GM19395 (cell line): ENCODE data around the gene NRXN2.
"Not testable (repeated sequence)": the region's sequence is repeated elsewhere in the genome, so short reads cannot be mapped to it uniquely, and the experiment has no call there.

ENCODE experiments used
- ATAC-seq: cut with Tn5 transposase; IDR thresholded peaks from one replicate; pipeline ENCODE4 v1.9.1; 2021; ENCODE audit warnings: mild to moderate bottlenecking, moderate library complexity; ENCODE audit not compliant: unreplicated experiment

The NRXN2 gene

DNA sequence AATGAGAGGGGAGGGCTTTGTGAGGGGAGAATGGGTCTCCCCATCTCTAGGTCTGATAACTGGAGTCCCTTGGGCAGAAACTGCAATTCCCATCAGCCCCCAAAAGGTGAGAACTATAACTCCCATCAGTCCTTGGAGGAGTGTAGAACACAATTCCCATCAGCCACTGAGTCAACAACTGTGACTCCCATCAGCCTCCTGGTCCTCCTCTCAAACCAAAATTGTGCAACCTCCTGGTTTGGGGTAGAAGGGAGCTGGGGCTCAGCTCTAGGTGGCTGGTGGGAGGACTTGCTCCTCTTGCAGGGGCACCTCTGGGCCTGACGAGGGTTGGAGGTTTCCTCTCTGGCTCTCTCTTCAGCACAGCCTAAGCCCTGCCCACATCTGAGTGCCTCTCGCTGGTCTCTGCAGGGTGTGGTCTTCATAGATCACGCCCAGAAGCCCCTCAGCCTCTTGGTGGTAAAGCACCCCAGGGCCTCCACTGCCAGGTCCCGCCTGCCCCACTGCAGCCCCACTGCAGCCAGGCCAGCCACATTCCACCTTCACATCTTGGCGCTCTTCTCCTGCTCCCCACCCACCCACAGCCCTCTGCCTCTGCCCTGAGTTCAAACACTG, 113.5 kb downstream of the NRXN2 start:
- ATAC-seq = no peak

DNA sequence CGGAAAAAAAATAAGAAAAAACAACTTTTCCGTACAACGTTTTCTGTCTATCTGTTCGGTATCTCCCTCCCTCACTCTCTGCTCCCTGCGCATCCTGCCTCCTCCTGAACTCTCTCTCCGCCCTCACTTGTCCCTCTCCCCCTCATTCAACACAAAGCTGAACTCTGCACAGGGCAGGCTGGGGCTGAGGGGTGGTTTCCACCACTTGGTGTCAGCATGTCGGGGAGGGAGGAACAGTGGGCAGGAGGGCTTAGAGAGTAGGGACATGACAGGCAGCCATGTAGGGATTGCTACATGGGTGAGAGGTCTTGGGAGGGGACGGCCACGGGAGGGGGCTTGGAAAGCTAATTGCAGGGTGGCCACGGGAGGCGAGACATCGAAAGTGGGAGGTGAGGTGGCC, 114.4 kb downstream of the NRXN2 start:
- no peak for ATAC-seq

DNA sequence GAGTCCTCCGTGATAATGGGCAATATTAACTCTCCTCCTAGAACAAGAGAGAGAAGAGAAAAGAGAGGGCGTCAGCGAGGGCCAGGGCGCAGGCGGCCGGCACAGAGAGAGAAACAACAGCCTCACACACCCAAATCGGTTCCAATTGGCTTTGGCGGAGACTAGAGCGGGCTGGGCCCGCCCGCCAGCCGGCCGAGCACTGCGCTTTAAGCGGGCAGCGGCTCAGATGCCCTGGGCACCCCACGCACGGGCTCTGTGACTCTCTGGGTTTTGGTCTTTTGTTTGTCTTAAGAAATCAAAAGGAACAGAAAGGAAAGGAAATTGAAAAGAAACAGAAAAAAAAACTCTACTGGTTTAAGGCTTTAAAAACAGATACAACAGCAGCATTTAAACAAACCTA, 115.0 kb downstream of the NRXN2 start:
- ATAC-seq = no peak

DNA sequence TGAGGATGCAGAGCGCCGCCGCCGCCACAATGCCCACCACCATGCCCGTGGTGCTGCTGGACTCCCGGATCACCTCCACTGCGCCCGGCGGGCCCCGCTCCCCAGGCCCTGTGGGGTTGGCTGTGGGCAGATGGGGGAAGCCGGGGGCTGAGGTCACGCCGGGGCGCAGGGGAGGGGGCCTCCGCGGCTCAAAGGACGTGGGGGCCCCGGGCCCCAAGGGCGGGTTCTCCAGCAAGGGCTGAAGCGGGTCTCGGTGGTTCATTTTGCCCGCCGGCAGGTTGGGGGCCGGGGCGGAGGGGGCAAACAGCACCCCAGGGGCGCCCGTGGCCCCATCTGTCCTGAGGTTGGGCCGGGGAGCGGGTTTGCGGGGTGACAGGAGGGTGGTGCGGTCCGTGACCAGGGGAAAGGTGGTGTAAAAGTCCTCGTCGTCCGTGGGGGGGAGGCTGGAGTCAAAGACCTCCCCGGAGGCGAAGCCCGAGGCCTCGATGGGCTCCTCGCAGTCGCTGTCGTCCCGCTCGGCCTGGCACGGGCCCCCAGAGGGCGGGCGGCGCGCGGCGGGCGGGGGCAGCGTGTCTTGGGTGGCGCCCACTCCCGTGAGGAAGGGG, 115.5 kb downstream of the NRXN2 start:
- no peak for ATAC-seq

DNA sequence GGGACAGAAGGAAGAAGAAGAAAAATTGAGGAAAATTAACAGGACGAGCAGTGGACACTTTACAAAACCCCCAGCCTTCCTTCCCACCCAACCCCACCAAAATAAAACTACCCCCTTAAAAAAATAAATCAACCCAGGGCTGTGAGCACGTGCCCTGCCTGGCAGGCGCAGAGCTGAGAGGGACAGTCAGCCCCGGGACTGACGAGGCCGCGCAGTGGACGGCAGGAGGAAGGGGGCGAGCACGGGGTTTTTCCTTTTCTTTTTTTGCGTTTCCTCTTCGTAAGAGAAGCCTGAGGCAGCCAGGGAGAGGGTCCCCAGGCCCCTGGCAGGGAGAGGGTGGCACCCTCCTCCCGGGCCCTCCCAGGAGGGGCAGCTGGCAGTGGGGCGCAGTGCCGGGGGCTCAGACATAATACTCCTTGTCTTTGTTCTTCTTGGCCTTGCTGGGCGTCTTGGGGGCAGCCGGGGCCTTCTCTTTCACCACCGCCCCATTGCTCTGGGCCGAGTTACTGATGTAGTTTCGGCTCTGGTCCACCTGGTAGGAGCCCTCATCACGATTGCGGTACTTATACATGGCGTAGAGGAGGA, 116.1 kb downstream of the NRXN2 start:
- no peak for ATAC-seq

DNA sequence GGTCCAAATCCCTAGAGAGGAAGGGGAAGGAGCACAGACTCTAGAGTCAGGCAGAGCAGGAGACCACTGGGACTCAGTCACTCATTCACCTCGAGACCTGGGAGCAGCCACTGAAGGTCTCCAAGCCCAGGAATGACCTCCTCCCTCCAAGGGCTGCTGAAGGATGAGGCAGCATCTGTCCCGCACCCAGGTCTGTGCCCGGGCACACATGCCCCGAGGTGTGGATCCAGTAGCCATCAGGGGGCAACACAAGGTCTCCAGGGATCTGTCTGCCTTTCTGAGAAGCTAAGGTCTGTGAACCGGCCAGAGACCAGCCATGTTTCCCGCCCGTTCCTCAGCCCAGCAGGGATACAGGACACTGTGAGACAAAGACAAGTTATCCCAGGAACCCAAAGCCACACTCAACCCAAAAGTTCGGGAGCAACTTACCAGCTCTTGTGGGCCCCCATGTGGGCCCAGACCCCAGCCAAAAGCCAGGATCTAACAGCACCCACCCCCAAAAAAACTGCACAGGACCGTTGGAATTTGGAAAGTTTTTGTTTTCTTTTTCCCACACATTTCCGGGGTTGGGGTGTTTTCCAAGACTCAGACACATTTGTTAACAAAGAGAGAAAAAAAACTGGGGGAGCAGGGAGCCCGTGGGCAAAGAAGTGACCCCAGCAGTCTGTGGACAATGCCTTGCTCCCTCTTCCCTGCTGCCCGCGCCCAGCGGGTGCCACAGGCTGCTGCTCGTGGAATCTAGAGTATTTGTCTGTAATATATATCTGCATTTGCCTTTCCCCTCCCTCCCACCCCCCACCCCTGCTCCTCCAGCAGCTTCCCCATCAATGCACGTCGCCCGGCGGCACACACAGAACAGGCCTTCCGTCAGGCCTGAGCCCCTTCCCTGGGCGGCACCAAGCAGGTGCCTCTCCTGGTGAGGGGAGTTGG, 117.1 kb downstream of the NRXN2 start:
- ATAC-seq = no peak

DNA sequence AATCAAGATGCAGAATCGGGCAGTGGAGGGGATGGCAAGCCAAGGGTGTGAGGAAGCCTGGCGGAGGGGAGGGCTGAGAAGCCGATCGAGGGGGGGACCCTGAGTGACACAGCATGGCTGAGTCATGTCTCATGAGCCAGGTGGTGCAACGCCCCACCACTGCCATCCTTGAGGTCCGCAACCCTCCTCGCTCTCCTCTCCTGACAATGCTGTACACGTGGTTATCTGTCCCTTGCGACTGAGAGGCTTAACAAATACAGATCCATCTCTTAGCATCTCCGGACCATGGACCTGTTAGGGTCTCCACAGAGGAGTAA, 117.8 kb downstream of the NRXN2 start:
- ATAC-seq = no peak

DNA sequence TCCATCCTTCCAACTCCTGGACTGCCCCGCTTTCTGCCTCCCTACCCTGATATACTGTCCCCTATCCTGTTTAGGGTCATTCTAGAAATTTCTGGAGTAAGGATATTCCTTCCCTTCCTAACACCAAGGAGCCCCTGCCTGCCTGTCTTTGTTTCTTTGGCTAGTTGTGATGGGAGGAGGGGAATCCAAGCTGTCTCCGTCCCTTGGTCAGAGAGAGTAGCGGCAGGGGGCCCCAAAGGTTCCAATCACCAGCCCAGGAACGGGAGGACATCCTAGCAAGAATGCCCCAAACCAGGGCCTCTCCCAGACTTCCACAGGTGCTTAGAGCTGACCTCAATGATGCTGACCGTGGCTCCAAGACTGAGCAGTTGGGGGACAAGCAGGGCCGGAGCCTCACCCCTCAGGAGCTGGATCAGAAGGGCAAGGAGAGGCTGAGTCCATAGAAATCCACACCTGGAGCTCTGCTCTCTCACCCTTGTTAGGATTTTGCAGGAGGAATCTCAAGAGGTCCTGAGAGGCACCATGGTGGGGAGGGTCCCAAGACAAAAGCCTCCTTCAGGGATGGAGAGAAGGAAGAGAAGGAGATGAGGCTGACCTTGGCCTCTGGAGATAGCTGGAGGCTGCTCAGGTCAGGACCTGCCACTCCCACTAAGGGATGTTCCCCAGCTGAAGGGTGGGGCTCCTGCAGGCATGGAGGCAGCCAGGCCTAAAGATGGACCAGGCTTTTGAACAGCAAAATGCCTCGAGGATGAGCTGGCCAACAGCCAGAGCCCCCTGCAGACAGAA, 118.3 kb downstream of the NRXN2 start:
- ATAC-seq = no peak

DNA sequence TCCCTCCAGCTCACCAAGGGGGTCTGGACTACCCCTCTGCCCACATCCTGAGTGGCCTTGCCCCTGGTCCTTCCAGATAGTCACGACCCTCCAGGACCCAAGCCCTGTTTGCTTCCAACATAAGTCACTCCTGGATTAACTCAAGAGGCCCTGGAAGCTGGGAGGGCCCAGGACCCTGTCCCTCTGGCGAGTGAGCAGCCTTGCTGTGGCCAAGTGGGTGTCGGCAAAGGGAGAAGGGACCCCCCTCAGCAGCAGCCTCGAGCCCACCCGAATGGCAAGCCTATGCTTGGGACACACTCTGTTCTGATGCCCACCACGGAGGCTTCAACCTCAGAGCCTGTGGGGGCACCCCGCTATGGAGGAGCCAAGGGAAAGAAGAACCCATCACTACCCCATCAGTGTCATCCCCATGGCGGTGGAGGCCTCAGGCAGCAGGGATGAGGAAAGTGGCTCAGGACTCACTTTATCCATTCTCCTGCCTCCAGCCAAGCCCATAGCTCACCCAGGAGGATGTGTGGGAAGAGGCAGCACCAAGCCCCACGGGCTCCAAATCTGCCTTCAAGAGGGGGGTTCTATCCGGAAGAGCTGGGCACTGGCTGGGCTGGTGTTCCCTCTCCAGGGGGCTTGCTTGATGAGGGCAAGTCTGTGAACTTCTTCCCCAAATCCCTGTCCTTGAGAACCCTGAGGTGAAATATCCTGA, 119.4 kb downstream of the NRXN2 start:
- no peak for ATAC-seq

DNA sequence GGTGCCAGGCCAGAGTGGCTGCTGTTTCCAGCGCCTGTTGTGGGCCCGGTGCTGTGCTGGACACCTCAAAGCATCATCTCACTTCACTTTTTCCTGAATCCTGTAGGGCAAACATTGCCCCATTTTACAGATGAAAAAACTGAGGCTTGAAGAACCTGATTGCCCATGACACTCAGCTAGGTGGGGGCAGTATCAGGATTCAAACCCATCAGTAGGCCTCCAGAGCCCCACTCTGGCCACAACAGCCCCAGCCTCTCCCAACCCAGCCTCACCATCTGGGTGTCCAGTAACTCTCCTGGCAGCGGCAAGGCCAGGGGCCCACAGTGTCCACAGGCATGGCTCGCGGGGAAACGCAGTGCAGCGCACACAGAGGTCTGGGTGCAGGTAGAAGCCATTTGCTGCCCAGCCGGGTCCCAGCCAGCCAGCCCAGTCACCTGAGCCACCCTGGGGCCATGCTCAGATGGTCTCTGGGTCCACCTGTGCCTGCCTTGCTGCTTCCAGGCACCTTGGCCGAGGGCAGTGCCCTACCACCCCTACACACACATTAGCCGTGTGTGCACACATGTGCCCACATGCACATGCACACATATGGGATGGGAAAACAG, 120.4 kb downstream of the NRXN2 start:
- no peak for ATAC-seq

DNA sequence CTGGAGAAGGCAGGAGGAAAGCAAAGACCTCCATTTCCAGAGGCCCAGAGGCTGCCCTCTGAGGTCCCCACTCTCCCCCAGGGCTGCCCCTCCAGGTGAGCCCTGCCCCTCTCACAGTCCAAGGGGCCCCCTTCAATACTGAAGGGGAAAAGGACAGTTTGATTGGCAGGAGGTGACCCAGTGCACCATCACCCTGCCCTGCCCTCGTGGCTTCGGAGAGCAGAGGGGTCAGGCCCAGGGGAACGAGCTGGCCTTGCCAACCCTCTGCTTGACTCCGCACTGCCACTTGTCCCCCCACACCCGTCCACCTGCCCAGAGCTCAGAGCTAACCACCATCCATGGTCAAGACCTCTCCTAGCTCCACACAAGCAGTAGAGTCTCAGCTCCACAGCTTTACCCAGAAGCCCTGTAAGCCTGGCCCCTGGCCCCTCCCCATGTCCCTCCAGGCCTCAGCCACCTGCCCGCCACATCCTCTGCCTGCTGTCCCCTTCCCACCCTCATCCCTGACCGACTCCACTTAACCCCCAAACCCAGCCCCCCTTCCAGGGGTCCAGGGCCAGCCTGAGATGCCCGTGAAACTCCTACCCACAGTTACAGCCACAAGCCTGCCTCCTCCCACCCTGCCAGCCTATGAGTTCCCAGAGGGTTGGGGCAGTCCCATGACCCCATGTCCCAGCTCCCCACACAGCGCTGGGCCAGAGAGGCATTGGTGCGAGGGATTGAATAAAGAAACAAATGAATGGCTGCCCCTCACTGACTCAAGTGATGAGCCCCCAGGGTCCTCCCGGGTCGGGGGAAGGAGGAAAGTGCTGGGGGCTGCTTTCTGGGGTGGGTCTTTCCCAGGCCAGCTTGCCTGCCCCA, 121.2 kb downstream of the NRXN2 start:
- no peak for ATAC-seq

DNA sequence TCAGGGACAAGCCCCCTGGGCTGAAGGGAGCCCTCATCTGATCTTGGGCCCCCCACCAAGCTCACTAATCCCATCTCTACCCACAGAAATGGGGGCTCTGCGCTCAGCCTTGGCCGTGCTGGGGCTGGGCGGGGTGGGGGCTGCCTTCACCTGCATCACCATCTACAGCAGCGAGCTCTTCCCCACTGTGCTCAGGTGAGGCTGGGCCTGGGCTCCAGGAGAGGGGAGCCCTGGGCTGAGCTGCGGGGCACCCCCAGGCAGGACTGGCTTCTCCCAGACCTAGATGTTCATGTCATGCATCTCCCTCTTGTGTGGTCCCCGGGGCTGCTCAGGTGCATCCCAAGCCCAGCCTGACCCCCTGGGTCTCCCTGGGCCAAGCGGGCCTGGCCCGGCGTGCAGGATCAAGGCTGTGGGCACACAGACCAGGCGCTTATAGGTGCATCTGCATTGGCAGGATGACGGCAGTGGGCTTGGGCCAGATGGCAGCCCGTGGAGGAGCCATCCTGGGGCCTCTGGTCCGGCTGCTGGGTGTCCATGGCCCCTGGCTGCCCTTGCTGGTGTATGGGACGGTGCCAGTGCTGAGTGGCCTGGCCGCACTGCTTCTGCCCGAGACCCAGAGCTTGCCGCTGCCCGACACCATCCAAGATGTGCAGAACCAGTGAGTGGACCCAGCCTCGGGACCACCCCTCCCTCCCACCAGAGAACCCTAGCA, 122.6 kb downstream of the NRXN2 start:
- ATAC-seq = no peak

DNA sequence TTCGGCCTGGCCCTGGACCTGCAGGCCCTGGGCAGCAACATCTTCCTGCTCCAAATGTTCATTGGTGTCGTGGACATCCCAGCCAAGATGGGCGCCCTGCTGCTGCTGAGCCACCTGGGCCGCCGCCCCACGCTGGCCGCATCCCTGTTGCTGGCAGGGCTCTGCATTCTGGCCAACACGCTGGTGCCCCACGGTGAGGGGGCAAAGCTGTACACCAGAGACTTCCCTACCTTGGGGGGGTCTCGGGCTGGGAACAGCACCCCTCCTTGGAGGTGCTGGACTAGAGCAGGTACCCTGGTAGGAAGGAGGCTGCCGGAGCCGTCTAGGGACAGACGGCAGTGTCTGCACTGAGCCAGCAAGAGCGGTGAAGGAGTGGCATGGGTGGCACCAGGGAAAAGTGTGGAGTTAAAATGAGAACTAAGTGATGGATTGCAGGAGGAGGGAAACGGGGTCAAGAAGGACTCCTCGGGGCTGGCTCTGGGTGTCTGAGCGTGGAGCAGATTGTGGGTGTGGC, 123.2 kb downstream of the NRXN2 start:
- no peak for ATAC-seq

DNA sequence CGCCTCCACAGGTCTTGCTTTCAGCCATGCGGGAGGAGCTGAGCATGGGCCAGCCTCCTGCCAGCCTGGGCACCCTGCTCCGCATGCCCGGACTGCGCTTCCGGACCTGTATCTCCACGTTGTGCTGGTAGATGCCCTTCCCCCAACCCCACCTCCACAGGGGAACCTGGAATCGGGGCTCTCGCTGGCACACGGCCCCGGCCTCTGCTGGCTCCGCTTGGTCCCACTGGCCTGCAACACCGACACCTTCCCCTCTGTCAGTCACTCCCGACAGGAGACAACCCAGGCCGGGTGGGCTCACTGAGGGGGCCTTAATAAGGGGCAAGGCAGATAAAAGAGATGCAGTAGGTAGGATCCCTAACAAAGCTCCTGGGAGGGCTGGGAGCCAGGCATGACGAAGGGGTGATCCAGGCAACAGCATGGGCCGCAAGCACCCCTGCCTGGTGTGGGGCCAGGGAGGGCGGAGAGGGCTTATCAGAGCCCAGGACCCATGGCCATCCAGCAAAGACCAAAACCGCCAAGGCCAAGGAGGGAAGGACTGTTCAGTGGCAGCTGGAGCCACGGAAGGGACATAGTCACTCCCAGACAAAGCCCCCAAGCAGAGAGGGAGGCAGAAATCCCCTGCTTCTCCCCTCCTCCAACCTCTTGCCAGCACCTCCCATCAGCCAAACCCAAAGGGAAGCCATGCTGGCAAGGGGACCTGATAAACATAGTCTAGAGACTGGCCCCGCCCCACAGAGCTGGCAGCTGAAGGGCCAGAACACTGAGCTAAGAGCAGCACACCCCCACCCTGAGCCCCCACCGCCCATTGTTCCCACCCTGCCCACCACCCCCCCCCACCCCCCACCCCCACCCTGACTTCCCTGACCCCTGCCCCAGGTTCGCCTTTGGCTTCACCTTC, 124.0 kb downstream of the NRXN2 start:
- ATAC-seq = no peak

DNA sequence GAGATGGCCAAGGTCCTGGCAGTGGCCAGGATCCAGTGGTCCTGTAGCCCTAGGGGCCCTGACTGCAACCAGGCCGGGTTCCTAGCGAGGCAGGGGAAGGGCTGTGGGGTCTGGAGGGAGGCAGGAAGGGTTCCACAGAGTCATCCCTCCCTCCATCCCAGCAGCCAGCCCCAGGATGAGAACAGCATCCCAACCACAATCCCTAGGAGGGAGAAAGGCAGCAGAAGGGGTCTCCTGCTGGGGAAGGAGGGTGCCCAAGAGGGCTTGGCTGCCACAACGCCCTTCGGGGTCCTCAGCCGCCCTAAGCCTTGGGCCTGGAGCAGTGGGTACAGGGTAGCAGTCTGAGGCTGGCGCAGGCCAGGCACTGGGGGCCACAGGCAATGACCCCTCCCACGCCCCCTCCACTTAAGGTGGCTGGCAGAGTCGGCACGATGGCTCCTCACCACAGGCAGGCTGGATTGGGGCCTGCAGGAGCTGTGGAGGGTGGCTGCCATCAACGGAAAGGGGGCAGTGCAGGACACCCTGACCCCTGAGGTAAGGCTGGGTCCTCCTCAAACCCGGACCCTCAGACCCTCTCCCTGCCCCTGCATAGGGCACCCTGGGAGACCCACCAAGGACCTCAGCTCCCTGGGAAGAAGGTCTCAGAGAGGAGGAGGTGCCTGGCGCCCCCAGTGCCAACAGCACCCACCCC, 124.7 kb downstream of the NRXN2 start:
- no peak for ATAC-seq

DNA sequence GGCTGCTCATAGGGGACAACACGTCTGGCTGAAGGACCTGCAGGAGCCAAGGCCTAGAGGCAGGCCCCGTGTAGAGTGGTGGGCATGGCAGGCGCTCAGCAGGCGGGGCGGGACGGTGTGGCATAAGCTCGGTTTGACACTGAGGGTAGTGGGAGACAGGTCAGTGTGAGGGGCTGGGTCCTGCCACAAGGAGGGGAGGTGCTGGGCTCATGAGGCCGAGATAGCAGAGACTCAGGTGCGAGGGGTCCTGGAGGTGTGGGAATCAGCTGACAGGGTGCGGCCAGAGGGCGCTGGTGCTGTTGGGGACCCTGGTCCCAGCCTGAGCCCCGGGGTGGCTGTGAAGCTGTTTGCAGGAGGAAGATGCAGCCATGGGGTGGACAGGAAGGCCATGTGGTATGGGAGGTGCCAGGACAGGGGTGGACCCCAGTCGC, 125.3 kb downstream of the NRXN2 start:
- ATAC-seq = no peak

DNA sequence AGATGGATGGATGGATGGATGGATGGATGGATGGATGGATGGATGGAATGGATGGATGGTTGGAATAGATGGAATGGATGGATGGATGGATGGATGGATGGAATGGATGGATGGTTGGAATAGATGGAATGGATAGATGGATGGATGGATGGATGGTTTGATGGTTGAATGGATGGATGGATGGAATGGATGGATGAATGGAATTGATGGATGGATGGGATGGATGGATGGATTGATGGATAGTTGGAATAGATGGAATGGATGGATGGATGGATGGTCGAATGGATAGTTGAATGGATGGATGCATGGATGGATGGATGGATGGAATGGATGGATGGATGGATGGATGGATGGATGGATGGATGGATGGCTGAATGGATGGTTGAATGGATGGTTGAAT, 127.1 kb downstream of the NRXN2 start:
- ATAC-seq = not testable (repeated sequence)
